Measurements from ENCODE around the gene CERS2.

The CERS2 gene

GRCh38 chr1:150997126-150997872 lies 22.7 kb upstream of the CERS2 start:
- DNase-seq, result no peak

- DNase-seq, result peak; percentile 32
These were observed 21.3 kb upstream of the CERS2 start for GRCh38 chr1:150995896-150996295.

GRCh38 chr1:150995460-150995859 lies 20.8 kb upstream of the CERS2 start:
- no peak for DNase-seq

GRCh38 chr1:150994248-150994647 lies 19.6 kb upstream of the CERS2 start:
- DNase-seq, result no peak

- no peak for DNase-seq
These were observed 18.0 kb upstream of the CERS2 start for GRCh38 chr1:150992626-150993025.

GRCh38 chr1:150987924-150988323 lies 13.3 kb upstream of the CERS2 start:
- no peak for DNase-seq

DNA sequence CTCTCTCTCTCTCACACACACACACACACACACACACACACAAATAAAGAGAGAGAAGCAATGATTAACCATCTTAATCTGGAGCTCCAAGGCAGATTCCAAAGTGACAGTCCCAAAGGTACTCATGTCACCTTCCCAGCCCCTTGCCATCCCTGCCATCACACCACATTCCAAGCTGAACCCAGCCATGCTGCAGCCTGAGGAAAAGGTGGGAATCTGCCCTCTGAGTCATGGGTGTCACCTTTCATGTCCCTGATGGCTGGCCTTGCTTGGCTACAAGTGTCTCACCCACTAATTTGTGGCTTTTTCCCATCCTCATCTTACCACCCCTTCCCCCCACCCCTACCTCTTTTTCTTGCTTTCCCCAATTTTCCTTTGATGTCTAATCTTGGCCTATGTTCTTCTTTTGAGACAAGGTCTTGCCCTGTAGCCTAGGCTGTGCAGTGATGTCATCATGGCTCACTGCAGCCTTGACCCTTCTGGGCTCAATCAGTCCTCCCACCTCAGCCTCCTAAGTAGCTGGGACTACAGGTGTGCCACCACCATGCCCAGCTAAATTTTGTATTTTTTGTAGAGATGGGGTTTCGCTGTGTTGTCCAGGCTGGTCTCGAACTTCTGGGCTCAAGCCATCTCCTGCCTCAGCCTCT lies 10.7 kb upstream of the CERS2 start:
- no peak for DNase-seq

GRCh38 chr1:150981805-150982712 lies 7.4 kb upstream of the CERS2 start, which contains the start of gene ANXA9:
ANXA9 (plus strand) TSS chr1:150982292; CDS start chr1:150983106, 814 bp downstream.
- no peak for DNase-seq

DNA sequence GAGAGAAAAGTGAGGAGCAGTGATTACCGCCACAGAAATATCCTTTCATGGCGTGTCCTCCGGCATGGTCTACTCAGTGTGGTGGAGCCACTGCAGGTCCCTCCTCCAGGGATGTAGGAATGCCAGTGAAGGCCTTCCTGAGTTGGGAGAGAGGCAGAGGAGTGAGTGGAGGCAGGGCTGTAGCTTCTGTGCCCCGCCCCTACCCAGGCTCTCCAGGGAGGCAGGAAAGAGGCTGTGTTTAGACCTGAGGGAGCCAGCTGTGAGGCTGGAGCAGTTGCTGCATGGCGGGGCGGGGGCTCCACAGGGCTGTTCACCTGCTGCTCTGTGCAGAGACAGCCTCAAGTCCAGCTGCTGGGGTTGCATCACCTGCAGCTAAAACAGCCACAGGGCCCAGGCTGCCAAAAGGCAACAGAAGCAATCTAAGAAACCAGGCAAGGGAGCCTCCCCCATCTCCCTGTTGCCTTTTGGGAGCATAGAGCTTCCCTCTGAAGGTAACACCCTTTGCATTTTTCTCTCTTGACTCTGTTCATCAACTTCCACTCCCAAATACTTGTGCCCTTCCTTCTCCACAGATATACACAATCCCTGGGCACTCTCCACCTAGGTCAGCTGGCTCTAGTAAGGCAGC lies 6.7 kb upstream of the CERS2 start:
- DNase-seq, result no peak

GRCh38 chr1:150979092-150980056 lies 4.7 kb upstream of the CERS2 start:
- peak; percentile 91 for DNase-seq

DNA sequence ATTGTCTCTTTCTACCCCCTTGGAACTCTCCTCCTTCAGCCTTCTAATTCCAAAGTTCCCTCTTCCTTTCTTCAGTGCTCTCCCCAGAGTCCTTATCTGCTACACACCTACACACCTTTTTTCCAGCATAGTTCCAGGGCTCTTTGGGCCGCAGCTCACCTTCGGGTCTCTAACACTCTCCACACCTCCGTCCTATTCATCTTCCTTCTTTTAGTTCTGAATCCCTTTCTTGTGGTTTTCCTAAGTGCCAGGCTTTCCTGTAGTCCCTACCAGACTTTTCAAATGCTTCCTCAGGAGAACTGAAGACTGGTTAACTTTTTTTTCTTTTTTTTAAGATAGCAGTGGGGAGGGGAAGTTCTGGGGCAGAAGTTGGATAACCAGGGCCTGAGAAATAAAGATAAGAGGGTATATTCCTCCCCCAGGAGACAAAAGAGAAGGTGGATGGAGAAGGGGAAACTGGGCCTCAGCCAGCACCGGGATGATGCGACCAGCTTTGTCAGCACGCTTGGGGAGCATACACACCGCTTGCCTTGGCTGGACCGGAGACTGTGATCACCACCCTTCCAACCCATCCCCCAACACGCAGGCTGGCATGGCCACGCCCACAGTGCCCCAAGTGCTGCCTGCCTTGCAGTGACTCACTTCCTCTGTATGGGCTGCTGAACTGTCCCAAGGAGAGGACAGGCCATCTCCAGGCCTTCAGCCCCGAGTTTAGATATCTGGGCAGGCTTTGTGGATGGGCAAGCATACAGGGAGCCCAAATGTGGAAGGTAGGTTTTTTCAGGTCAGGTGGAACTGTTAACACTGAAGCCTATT lies 2.5 kb upstream of the CERS2 start:
- DNase-seq, result peak; percentile 84

- DNase-seq, result no peak
These were observed 1.8 kb upstream of the CERS2 start for GRCh38 chr1:150976401-150976821.

- DNase-seq, result peak; percentile 59
These were observed 627 bp downstream of the CERS2 start for GRCh38 chr1:150973836-150974579.

GRCh38 chr1:150973258-150973835 lies 1.3 kb downstream of the CERS2 start:
- peak; percentile 32 for DNase-seq

- no peak for DNase-seq
These were observed 2.2 kb downstream of the CERS2 start for GRCh38 chr1:150972417-150972940.

DNA sequence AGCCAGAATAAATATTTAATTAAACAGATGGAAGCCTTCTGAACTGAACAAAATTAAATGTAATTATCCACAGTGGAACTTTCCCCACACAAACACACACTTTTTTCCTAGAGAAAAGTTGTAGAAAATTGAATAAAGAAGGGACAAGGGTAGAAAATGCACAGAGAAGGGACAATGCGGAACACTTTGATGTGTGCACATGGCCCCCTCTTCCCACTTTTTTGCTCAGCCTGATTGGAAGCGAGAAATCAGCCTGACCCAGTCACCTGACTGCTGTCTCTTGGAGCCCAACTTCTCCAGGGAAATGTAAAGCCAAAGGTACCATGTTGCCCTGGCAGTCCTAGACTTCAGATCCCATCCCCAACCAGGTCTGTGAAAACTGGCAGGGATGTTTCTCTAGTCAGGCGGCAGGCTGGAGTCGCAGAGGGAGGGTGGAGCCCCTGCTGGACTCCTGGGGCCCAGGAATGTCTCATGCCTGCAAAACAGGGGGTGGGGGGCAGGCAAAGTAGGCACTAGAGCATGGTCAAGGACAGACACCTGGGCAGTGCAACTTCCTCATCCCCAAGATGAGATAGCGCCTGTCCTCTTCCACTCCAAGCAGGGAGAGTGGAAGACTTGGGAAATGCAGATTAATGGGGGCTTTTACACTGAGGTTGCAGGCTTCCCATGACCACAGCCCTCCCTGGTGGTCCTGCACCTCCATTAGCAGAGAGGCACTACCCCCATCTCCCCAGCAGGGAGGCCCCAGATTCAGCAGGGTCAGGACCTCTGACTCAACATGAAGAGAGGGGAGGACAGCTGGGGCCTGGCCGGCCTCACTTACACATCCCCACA lies 2.8 kb downstream of the CERS2 start:
- DNase-seq, result peak; percentile 31

DNA sequence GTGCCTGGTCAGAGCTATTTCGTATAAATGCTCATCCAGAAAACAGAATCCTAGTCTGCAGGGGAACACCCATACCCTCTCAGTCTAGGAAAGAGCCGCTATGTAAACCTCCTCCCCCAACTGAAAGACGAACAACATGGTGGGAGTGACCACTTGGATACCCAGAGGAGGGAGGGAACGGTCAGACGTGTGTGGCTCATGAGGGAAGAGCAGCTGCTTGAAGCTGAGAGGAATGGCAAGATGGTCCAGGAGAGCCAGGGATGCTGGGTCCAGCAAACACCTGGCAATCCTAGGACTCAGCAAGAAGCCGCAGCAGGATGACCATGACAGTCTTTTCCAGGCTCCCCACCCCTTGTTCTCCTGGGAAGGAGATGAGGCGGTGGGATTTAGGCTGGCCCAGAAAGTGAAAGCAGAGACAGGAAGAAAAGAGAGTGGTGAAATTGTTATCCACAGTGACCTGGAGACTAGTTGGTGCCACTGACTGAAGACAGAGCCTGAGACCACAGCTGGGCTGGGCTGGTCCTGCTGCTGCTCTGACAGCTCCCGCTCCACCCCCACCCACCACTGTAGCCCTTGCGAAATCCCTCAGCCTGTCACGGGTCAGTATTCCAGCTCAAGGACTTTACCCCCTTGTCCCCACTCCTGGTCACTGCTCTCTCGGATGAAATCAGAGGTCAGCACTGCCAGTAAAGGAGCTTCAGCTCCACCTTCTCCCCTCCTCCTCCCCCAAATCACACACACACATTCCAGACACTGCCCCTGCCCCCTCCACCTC lies 3.6 kb downstream of the CERS2 start:
- no peak for DNase-seq

- DNase-seq, result no peak
These were observed 5.0 kb downstream of the CERS2 start for GRCh38 chr1:150969626-150970025.
